Measurements from ENCODE around the gene GMPR2.
A peak's percentile ranks its signal among the peaks of the same experiment; 100 is the strongest.
"Not testable (repeated sequence)": the region's sequence is repeated elsewhere in the genome, so short reads cannot be mapped to it uniquely, and the experiment has no call there.

Gene GMPR2

GRCh38 chr14:24213866-24214662 is 18.7 kb upstream of the GMPR2 start:
- Mint-ChIP-seq H3K9me3 (no peaks in the 10 kb centered on the region), H3K4me3 (peak overlapping the region; percentile 89 to 90 (median 89)), H3K4me1 (peaks cover 28% of the 10 kb centered on the region), H3K27me3 (ENCODE audit: low read depth) (no peaks in the 10 kb centered on the region), H3K27ac (peak overlapping the region; percentile 92 to 99 (median 98)), H3K36me3 (ENCODE audit: low read depth) (peaks cover 31% of the 10 kb centered on the region)
- TF ChIP-seq, protein P1, sequence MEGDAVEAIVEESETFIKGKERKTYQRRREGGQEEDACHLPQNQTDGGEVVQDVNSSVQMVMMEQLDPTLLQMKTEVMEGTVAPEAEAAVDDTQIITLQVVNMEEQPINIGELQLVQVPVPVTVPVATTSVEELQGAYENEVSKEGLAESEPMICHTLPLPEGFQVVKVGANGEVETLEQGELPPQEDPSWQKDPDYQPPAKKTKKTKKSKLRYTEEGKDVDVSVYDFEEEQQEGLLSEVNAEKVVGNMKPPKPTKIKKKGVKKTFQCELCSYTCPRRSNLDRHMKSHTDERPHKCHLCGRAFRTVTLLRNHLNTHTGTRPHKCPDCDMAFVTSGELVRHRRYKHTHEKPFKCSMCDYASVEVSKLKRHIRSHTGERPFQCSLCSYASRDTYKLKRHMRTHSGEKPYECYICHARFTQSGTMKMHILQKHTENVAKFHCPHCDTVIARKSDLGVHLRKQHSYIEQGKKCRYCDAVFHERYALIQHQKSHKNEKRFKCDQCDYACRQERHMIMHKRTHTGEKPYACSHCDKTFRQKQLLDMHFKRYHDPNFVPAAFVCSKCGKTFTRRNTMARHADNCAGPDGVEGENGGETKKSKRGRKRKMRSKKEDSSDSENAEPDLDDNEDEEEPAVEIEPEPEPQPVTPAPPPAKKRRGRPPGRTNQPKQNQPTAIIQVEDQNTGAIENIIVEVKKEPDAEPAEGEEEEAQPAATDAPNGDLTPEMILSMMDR (IDR thresholded peaks at IDR 0.05; ENCODE audit: unreplicated experiment in 3 of 3), result no peak

DNA sequence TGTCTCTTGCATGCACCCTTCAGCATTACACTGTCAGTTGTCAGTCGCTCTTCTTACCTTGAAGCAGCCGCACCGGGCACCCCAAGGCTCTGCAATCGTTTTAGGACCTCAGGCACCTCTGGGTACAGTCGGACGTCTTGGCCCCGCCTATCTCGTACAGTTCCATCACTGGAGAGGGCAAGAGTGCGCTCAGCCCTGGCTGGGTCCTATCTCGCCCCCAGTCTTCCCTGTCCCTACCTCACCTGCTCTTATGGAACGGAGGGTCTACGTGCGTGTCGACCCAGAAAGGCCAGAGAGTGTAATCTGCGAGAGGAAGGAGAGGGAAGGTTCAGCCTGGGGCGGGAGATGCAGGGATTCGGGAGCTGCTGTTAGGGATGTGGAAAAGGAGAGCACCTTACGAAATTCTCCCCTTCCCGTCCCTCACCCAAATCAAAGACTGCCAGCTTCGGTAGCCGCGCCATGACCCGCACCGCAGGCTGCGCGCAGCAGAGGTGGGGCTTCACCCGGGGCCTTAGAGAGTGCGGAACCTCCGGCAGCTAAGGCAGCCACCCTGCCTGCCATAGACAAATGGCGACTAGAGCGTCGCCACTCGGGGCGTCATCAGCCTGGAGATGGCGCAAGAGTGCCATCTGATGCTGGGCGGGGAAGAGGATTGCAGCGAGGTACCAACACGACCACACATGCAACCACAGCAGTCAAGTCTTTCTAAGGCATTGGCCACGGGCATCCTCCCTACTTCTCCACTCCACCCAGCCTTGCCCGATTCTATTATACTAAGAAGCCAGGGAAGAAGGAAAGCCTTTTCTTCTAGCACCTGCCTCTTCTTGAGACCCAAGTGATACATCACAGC is 17.0 kb upstream of the GMPR2 start, which contains the start of gene MDP1:
TSS of gene MDP1 (minus strand) at position 572 of the 850 bp plus-strand sequence. CDS start at position 461, 111 bp downstream.
- Mint-ChIP-seq H3K36me3 (ENCODE audit: low read depth) (peaks cover 16% of the 10 kb centered on the region), H3K4me3 (peak within 1 kb of the TSS; percentile 89 to 97 (median 90)), H3K4me1 (peaks cover 28% of the 10 kb centered on the region), H3K27me3 (ENCODE audit: low read depth) (no peaks in the 10 kb centered on the region), H3K9me3 (no peaks in the 10 kb centered on the region), H3K27ac (peak within 1 kb of the TSS; percentile 91 to 98 (median 92))
- TF ChIP-seq, protein P1 (IDR thresholded peaks at IDR 0.05; ENCODE audit: unreplicated experiment in 3 of 3), result peak; percentile 34 to 62 (median 39)

- no peaks in the 10 kb centered on the region for H3K27me3 Mint-ChIP-seq (ENCODE audit: low read depth)
- peaks cover 28% of the 10 kb centered on the region for H3K4me1 Mint-ChIP-seq
- no peaks in the 10 kb centered on the region for H3K9me3 Mint-ChIP-seq
- H3K4me3 Mint-ChIP-seq, result peak overlapping the region; percentile 89 to 97 (median 90)
- peak overlapping the region; percentile 91 to 98 (median 92) for H3K27ac Mint-ChIP-seq
- H3K36me3 Mint-ChIP-seq (ENCODE audit: low read depth), result peaks cover 16% of the 10 kb centered on the region
- TF ChIP-seq, protein P1 (IDR thresholded peaks at IDR 0.05; ENCODE audit: unreplicated experiment in 3 of 3), result no peak
These were observed 16.4 kb upstream of the GMPR2 start for GRCh38 chr14:24216345-24216699.

- not testable (repeated sequence) for H3K9me3 Mint-ChIP-seq; H3K27me3 Mint-ChIP-seq (ENCODE audit: low read depth)
These were observed 15.9 kb upstream of the GMPR2 start for GRCh38 chr14:24216876-24217275.

GRCh38 chr14:24219080-24219479 is 13.6 kb upstream of the GMPR2 start:
- peaks cover 16% of the 10 kb centered on the region for H3K4me1 Mint-ChIP-seq
- no peaks in the 10 kb centered on the region for H3K9me3 Mint-ChIP-seq
- no peak overlapping the region for H3K27ac Mint-ChIP-seq
- H3K4me3 Mint-ChIP-seq, result no peak overlapping the region
- TF ChIP-seq, protein P1 (IDR thresholded peaks at IDR 0.05; ENCODE audit: unreplicated experiment in 3 of 3), result no peak
- peaks cover 7% of the 10 kb centered on the region for H3K36me3 Mint-ChIP-seq (ENCODE audit: low read depth)
- H3K27me3 Mint-ChIP-seq (ENCODE audit: low read depth), result no peaks in the 10 kb centered on the region

More at GRCh38 chr14:24216876-24217275, 15.9 kb upstream of the GMPR2 start:
- Mint-ChIP-seq H3K36me3 (ENCODE audit: low read depth) (peaks cover 11% of the 10 kb centered on the region), H3K4me1 (peaks cover 28% of the 10 kb centered on the region), H3K4me3 (peak overlapping the region in 1 of 3 experiments; percentile 90)
- not testable (repeated sequence) for H3K27ac Mint-ChIP-seq

- Mint-ChIP-seq H3K4me3 (peak overlapping the region in 1 of 3 experiments; percentile 14), H3K27ac (no peak overlapping the region), H3K27me3 (ENCODE audit: low read depth) (no peaks in the 10 kb centered on the region), H3K4me1 (peaks cover 11% of the 10 kb centered on the region), H3K36me3 (ENCODE audit: low read depth) (peaks cover 4% of the 10 kb centered on the region), H3K9me3 (no peaks in the 10 kb centered on the region)
- TF ChIP-seq, protein P1 (IDR thresholded peaks at IDR 0.05; ENCODE audit: unreplicated experiment in 3 of 3), result no peak
These were observed 13.2 kb upstream of the GMPR2 start for GRCh38 chr14:24219521-24219920.

- H3K27ac Mint-ChIP-seq; H3K4me3 Mint-ChIP-seq; H3K9me3 Mint-ChIP-seq; H3K27me3 Mint-ChIP-seq (ENCODE audit: low read depth); H3K4me1 Mint-ChIP-seq: not testable (repeated sequence)
- H3K36me3 Mint-ChIP-seq (ENCODE audit: low read depth), result peaks cover 13% of the 10 kb centered on the region
These were observed 9.7 kb upstream of the GMPR2 start for GRCh38 chr14:24222987-24223386.

Measured in nephron (organoid).